ENCODE measurements around the gene UBE2N.

The UBE2N gene

DNA sequence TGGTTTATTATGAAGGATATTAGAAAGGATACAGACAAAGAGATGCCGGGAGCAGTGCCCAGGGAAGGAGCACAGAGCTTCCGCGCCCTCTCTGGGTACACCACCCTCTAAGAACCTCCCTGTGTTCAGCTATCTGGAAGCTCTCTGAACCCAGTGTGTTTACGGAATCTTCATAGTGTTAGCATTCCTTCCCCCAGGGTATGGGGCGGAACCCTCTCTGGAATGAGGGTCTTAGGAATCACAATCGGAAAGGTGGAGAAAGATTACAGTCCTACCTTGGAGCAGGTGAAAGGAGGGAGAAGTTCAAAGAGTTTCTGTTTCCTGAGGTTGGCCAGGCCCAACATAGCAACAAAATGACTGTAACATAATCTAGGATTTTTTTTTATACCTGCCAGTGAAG lies 70.8 kb downstream of the UBE2N start:
- H3K4me1 ChIP-seq (ENCODE audit: control insufficient read depth, insufficient read depth, low read length) = peaks cover 14% of the 10 kb centered on the region
- H3K4me3 ChIP-seq (ENCODE audit: low read depth, low read length) = no peak overlapping the region

DNA sequence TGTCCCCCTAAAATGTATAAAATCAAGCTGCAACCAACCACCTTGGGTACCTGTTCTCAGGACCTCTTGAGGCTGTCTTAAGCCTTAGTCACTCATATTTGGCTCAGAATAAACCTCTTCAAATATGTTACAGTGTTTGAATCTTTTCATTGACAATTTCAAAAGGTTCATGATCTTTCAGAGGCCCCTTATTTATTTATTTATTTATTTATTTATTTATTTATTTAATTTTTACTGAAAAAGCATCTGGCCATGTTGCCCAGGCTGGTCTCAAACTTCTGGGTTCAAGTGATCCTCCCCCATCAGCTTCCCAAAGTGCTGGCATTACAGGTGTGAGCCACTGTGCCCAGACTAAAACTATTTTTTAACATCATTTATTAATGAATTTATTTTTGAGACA lies 72.2 kb downstream of the UBE2N start:
- Histone ChIP-seq H3K4me1 (ENCODE audit: control insufficient read depth, insufficient read depth, low read length) (peaks cover 9% of the 10 kb centered on the region), H3K9me3 (ENCODE audit: control insufficient read depth, insufficient read depth, low read length) (no peaks in the 10 kb centered on the region), H3K9ac (ENCODE audit: low read depth, low read length) (no peak overlapping the region)

More for the DNA sequence above, 70.8 kb downstream of the UBE2N start:
- no peaks in the 10 kb centered on the region for H3K36me3 ChIP-seq (ENCODE audit: control insufficient read depth, insufficient read depth, low read length)
- H3K9me3 ChIP-seq (ENCODE audit: control insufficient read depth, insufficient read depth, low read length) = no peaks in the 10 kb centered on the region
- H3K9ac ChIP-seq (ENCODE audit: low read depth, low read length) = no peak overlapping the region
- no peaks in the 10 kb centered on the region for H3K27me3 ChIP-seq (ENCODE audit: control insufficient read depth, insufficient read depth, low read length)

DNA sequence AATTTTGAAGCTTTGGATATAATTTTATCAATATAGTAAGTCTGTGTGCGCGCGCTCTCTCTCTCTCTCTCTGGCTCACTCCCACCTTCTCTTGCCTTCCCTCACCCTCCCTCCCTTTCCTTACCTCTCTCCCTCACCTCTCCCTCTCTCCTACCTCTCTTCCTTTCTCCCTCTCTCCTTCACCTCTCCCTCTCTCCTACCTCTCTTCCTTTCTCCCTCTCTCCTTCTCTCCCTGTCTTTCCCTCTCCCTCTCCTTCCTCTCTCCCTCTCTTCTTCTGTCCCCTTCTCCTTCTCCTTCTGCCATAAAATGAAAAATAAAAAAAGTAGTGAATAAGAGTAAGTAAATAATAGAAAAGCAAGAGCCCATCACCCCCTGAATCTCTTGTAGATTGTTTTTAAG lies 73.0 kb downstream of the UBE2N start:
- no peak overlapping the region for H3K4me3 ChIP-seq (ENCODE audit: low read depth, low read length)
- no peaks in the 10 kb centered on the region for H3K27me3 ChIP-seq (ENCODE audit: control insufficient read depth, insufficient read depth, low read length)
- no peaks in the 10 kb centered on the region for H3K9me3 ChIP-seq (ENCODE audit: control insufficient read depth, insufficient read depth, low read length)
- peaks cover 5% of the 10 kb centered on the region for H3K4me1 ChIP-seq (ENCODE audit: control insufficient read depth, insufficient read depth, low read length)
- H3K36me3 ChIP-seq (ENCODE audit: control insufficient read depth, insufficient read depth, low read length) = no peaks in the 10 kb centered on the region
- no peak overlapping the region for H3K9ac ChIP-seq (ENCODE audit: low read depth, low read length)

More for the DNA sequence above, 72.2 kb downstream of the UBE2N start:
- H3K4me3 ChIP-seq (ENCODE audit: low read depth, low read length) = no peak overlapping the region
- no peaks in the 10 kb centered on the region for H3K36me3 ChIP-seq (ENCODE audit: control insufficient read depth, insufficient read depth, low read length)
- no peaks in the 10 kb centered on the region for H3K27me3 ChIP-seq (ENCODE audit: control insufficient read depth, insufficient read depth, low read length)

DNA sequence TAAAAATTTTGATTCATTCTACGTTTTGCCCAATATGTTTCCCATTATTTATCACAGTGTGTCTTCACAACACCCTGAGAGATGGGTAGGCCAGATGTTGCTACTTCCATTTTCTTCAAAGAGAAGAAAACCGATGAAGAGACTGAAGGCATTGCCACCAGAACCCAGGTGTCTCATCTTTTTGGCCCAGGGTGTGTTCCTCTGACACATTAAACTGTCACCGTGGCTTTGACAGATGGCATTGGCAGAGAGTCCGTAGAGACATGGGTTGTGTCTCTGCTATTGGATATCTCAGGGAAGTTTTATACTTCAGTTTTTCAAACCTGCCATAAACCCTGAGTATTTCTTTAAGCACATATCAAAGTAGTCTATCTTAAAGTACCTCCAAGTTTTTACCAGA lies 75.3 kb downstream of the UBE2N start:
- H3K9ac ChIP-seq (ENCODE audit: low read depth, low read length) = no peak overlapping the region
- peaks cover 4% of the 10 kb centered on the region for H3K4me1 ChIP-seq (ENCODE audit: control insufficient read depth, insufficient read depth, low read length)
- H3K9me3 ChIP-seq (ENCODE audit: control insufficient read depth, insufficient read depth, low read length) = no peaks in the 10 kb centered on the region

DNA sequence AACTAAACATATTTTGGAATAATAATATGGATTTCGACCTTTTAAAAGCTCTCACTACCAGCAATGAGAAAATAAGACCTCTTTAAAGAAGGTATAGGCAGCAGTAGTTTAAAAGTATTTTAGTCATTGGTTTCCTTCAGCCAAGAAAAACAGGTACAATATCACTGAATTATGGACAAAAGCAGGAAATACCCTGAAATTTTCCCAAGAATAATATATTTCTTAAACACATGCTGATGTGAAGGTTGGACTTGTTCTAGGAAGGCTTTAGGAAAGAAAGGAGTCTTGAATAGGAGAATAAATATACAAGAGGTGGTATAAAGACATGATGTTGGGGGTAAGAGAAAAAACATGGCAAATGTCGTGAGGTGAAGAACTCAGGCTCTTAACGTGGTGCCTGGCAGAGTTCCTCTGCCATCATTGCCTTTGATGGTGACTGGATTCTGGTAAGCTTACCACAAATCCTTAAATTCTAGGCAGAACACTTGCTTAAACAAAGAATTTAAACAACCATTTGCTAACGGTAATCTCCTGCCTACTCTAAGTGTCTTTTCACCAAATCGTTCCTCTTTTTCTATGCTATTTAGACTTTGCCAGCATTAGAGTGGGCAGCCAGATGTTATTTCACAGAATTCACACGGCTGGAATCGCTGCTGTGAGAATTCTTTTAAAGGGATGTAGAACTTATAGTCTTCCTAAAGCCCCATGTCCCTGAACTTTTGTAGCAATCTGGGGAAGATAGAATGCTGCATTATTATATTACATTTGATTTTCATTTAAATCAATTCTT lies 75.9 kb downstream of the UBE2N start:
- Histone ChIP-seq H3K27me3 (ENCODE audit: control insufficient read depth, insufficient read depth, low read length) (no peaks in the 10 kb centered on the region), H3K36me3 (ENCODE audit: control insufficient read depth, insufficient read depth, low read length) (no peaks in the 10 kb centered on the region), H3K9ac (ENCODE audit: low read depth, low read length) (no peak overlapping the region), H3K4me3 (ENCODE audit: low read depth, low read length) (no peak overlapping the region), H3K9me3 (ENCODE audit: control insufficient read depth, insufficient read depth, low read length) (no peaks in the 10 kb centered on the region), H3K4me1 (ENCODE audit: control insufficient read depth, insufficient read depth, low read length) (peaks cover 4% of the 10 kb centered on the region)

More for the DNA sequence above, 75.3 kb downstream of the UBE2N start:
- Histone ChIP-seq H3K27me3 (ENCODE audit: control insufficient read depth, insufficient read depth, low read length) (no peaks in the 10 kb centered on the region), H3K4me3 (ENCODE audit: low read depth, low read length) (no peak overlapping the region), H3K36me3 (ENCODE audit: control insufficient read depth, insufficient read depth, low read length) (no peaks in the 10 kb centered on the region)

DNA sequence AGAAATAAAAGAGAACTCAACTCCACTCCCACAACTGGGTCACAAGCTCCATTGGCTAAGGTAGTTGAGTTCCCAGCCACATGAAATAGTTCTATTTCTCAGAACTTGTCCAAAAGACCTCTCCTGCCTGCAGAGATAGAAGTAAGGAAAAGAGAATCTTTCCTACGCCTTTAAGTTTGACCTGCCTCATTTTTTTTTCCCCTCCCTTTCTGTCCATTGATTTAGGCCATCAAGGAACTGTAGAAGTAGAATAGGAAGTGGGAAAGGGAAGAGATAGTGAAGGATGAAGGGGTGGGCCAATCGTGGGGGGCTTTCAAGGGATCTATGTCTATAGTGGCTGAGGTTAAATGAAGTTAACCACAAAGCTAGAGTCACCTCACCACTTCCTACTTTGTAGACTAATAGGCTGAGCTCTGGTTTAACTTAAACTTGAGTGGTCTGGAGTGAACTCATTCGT lies 77.9 kb downstream of the UBE2N start:
- no peaks in the 10 kb centered on the region for H3K36me3 ChIP-seq (ENCODE audit: control insufficient read depth, insufficient read depth, low read length)
- H3K4me1 ChIP-seq (ENCODE audit: control insufficient read depth, insufficient read depth, low read length) = no peaks in the 10 kb centered on the region
- H3K4me3 ChIP-seq (ENCODE audit: low read depth, low read length) = no peak overlapping the region
- H3K9me3 ChIP-seq (ENCODE audit: control insufficient read depth, insufficient read depth, low read length) = no peaks in the 10 kb centered on the region
- no peaks in the 10 kb centered on the region for H3K27me3 ChIP-seq (ENCODE audit: control insufficient read depth, insufficient read depth, low read length)
- H3K9ac ChIP-seq (ENCODE audit: low read depth, low read length) = no peak overlapping the region

DNA sequence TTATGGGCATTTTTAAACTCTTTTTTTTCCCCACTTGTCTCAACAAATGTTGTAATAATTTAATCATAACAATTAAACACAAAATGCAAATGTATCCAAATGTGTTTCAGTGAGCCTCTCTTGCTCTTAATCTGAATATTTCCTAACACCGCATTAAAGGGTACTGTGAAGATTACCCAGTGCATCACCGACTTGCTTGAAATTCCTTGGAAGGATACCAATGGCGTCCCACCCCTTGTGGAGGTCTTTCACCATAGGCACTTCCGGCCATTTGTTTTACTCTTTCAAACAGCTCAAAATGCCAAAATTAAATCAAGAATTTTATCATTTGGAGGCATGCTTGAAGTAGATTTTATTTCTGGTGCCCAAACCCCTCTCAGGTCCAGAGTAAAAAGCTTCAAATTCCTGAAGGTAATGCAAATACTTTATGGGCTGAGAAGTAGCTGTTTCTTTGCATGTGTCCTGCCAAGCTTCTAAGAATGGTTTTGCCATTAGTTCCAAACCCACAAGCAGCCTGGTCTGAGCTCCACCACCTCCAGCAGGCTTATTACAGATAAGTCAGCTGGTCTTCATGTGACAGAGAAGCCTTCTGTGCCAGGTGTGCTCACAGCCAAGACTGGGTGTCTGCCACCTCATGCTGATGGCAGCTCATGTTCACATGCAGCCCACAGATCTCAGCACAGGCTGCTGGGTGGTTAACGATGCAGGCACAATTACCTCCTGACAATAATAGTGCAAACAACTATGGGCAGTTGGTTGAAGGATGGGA lies 80.4 kb downstream of the UBE2N start:
- H3K4me1 ChIP-seq (ENCODE audit: control insufficient read depth, insufficient read depth, low read length) = no peaks in the 10 kb centered on the region
- H3K36me3 ChIP-seq (ENCODE audit: control insufficient read depth, insufficient read depth, low read length) = no peaks in the 10 kb centered on the region
- no peak overlapping the region for H3K9ac ChIP-seq (ENCODE audit: low read depth, low read length)
- no peaks in the 10 kb centered on the region for H3K27me3 ChIP-seq (ENCODE audit: control insufficient read depth, insufficient read depth, low read length)
- no peaks in the 10 kb centered on the region for H3K9me3 ChIP-seq (ENCODE audit: control insufficient read depth, insufficient read depth, low read length)
- H3K4me3 ChIP-seq (ENCODE audit: low read depth, low read length) = no peak overlapping the region

DNA sequence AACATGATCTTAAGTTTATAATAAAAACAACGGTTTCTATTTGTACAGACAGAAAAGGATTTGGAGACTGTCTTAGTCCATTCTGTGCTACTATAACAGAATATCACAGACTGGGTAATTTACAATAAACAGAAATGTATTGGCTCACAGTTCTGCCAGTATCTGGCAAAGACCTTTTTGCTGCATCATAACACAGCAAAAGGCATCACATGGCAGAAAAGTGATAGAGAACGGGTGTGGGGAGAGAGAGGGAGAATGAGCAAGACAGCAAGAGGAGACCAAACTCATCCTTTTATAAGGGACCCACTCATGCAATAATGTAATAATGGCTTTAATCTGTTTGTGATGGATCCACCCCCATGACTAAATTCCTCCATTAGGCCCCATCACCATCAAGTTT lies 81.1 kb downstream of the UBE2N start:
- Histone ChIP-seq H3K36me3 (ENCODE audit: control insufficient read depth, insufficient read depth, low read length) (no peaks in the 10 kb centered on the region), H3K27me3 (ENCODE audit: control insufficient read depth, insufficient read depth, low read length) (no peaks in the 10 kb centered on the region), H3K9ac (ENCODE audit: low read depth, low read length) (no peak overlapping the region), H3K4me1 (ENCODE audit: control insufficient read depth, insufficient read depth, low read length) (no peaks in the 10 kb centered on the region), H3K4me3 (ENCODE audit: low read depth, low read length) (no peak overlapping the region), H3K9me3 (ENCODE audit: control insufficient read depth, insufficient read depth, low read length) (no peaks in the 10 kb centered on the region)

DNA sequence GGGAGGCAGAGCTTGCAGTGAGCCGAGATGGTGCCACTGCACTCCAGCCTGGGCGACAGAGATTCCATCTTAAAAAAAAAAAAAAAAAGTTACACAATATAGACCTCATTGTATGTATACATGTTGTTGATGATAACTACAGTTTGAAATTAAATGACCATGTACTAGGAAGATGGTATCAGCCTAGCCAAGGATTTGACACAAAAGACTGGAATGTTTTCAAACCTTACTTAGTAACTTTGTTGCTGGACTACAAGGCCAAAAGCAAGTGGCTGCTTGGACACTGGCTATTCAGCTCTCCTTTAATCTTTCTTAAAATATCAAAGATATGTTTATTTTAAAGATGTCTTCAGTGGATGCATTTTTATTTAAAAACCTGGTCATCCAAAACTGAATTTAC lies 82.9 kb downstream of the UBE2N start:
- no peaks in the 10 kb centered on the region for H3K9me3 ChIP-seq (ENCODE audit: control insufficient read depth, insufficient read depth, low read length)
- H3K4me3 ChIP-seq (ENCODE audit: low read depth, low read length) = no peak overlapping the region
- H3K27me3 ChIP-seq (ENCODE audit: control insufficient read depth, insufficient read depth, low read length) = no peaks in the 10 kb centered on the region
- no peak overlapping the region for H3K9ac ChIP-seq (ENCODE audit: low read depth, low read length)
- no peaks in the 10 kb centered on the region for H3K36me3 ChIP-seq (ENCODE audit: control insufficient read depth, insufficient read depth, low read length)
- no peaks in the 10 kb centered on the region for H3K4me1 ChIP-seq (ENCODE audit: control insufficient read depth, insufficient read depth, low read length)

DNA sequence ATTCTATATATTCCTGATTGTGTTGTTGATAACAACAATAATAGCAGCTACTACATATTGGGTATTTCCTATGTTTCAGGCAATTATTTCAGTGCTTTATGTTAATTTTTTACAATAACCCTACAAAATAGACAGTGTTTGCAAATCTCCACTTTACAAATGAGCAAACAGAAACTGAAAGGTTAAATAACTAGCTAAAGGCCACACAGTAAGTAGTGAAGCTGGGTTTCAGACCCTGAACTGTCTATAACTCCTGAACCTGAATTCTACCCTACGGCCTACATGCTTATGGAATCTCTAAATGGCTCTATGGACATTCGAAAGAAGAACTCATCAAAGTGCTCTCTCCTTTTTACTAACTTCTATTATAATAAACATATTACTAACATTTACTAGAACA lies 83.7 kb downstream of the UBE2N start:
- no peaks in the 10 kb centered on the region for H3K9me3 ChIP-seq (ENCODE audit: control insufficient read depth, insufficient read depth, low read length)
- no peak overlapping the region for H3K9ac ChIP-seq (ENCODE audit: low read depth, low read length)
- no peak overlapping the region for H3K4me3 ChIP-seq (ENCODE audit: low read depth, low read length)
- H3K4me1 ChIP-seq (ENCODE audit: control insufficient read depth, insufficient read depth, low read length) = no peaks in the 10 kb centered on the region
- H3K27me3 ChIP-seq (ENCODE audit: control insufficient read depth, insufficient read depth, low read length) = no peaks in the 10 kb centered on the region
- no peaks in the 10 kb centered on the region for H3K36me3 ChIP-seq (ENCODE audit: control insufficient read depth, insufficient read depth, low read length)

DNA sequence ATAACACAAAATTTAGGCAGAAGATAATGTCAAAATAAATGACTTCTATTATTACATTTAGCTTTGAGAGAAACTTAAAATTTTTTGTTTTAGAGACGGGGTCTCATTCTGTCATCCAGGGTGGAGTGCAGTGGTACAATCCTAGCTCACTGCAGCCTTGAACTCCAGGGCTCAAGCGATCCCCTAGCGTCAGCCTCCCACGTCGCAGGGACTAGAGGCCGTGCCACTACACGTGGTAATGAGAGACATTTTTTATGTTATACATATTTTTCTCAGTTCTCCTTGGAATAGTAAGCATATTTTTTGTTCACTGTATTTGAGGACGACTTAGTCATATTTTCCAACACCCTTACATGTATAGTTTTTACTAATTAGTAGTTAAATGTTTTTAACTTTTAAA lies 85.5 kb downstream of the UBE2N start:
- Histone ChIP-seq H3K9me3 (ENCODE audit: control insufficient read depth, insufficient read depth, low read length) (no peaks in the 10 kb centered on the region), H3K4me1 (ENCODE audit: control insufficient read depth, insufficient read depth, low read length) (no peaks in the 10 kb centered on the region), H3K9ac (ENCODE audit: low read depth, low read length) (no peak overlapping the region), H3K36me3 (ENCODE audit: control insufficient read depth, insufficient read depth, low read length) (no peaks in the 10 kb centered on the region), H3K4me3 (ENCODE audit: low read depth, low read length) (no peak overlapping the region), H3K27me3 (ENCODE audit: control insufficient read depth, insufficient read depth, low read length) (no peaks in the 10 kb centered on the region)

Data from iPS-15b (cell line).